SJSA1 (cell line): ENCODE data around the gene UBE2N. TPM values are rescaled to one million over a fixed set of nuclear protein-coding genes. Genes with fewer than 3 reads are reported as not detected.
"Not testable (repeated sequence)": the region's sequence is repeated elsewhere in the genome, so short reads cannot be mapped to it uniquely, and the experiment has no call there.

Experiments
- DNase-seq, 2 experiments: peaks; one replicate each; pipeline ENCODE4 v3.0.0-alpha.2; 2015 to 2020; ENCODE audit warnings: low spot score in 2 of 2, low read depth in 1 of 2
- H3K27ac ChIP-seq: fragments of 250-450 bp; sonication (Bioruptor Pico); 2 replicates; pipeline ENCODE4 v1.5.1; 2020; ENCODE audit warnings: mild to moderate bottlenecking, moderate library complexity
- H3K27me3 ChIP-seq: fragments of 250-450 bp; sonication (Bioruptor Pico); replicated peaks from 2 replicates; pipeline ENCODE4 v1.5.1; 2020; ENCODE audit warnings: mild to moderate bottlenecking, moderate library complexity
- H3K36me3 ChIP-seq: fragments of 250-450 bp; sonication (Bioruptor Pico); 2 replicates; pipeline ENCODE4 v1.5.1; 2020; ENCODE audit warnings: mild to moderate bottlenecking
- H3K4me1 ChIP-seq: fragments of 250-450 bp; sonication (Bioruptor Pico); replicated peaks from 2 replicates; pipeline ENCODE4 v1.6.1; 2021; ENCODE audit warnings: mild to moderate bottlenecking
- H3K4me3 ChIP-seq: fragments of 250-450 bp; sonication (Bioruptor Pico); 2 replicates; pipeline ENCODE4 v1.5.1; 2020; ENCODE audit warnings: mild to moderate bottlenecking
- H3K9me3 ChIP-seq: fragments of 250-450 bp; sonication (Bioruptor Pico); replicated peaks from 2 replicates; pipeline ENCODE4 v1.5.1; 2020; ENCODE audit warnings: mild to moderate bottlenecking
- total RNA-seq: library from RNA; depleted of rRNA; stranded (reverse); fragments of >200 nt; shearing (Covaris generic); gene quantifications from 2 replicates; pipeline ENCODE4 v1.2.3, GENCODE V29; 2014

Gene UBE2N
- total RNA-seq, 1 experiment from 2014 or later, result 103 TPM

GRCh38 chr12:93434256-93434865 is 7.4 kb downstream of the UBE2N start:
- Histone ChIP-seq H3K27me3 (no peaks in the 10 kb centered on the region), H3K4me3 (no peak overlapping the region), H3K4me1 (no peaks in the 10 kb centered on the region; the same call in 1 of the 2 replicates), H3K36me3 (peaks cover 2% of the 10 kb centered on the region), H3K9me3 (no peaks in the 10 kb centered on the region), H3K27ac (no peak overlapping the region)
- DNase-seq, result no peak

- H3K36me3 ChIP-seq, H3K27me3 ChIP-seq, DNase-seq, H3K4me3 ChIP-seq, H3K4me1 ChIP-seq, H3K27ac ChIP-seq, H3K9me3 ChIP-seq: not testable (repeated sequence)
These were observed 9.7 kb downstream of the UBE2N start for GRCh38 chr12:93432031-93432430.

GRCh38 chr12:93430280-93430679 is 11.5 kb downstream of the UBE2N start:
- Histone ChIP-seq H3K27ac (no peak overlapping the region), H3K27me3 (no peaks in the 10 kb centered on the region), H3K4me3 (no peak overlapping the region), H3K4me1 (no peaks in the 10 kb centered on the region), H3K36me3 (no peaks in the 10 kb centered on the region; the same call in none of the 2 replicates), H3K9me3 (no peaks in the 10 kb centered on the region)
- no peak for DNase-seq

GRCh38 chr12:93429852-93430251 is 11.9 kb downstream of the UBE2N start:
- Histone ChIP-seq H3K4me1 (no peaks in the 10 kb centered on the region), H3K27me3 (no peaks in the 10 kb centered on the region), H3K27ac (no peak overlapping the region), H3K4me3 (no peak overlapping the region), H3K36me3 (no peaks in the 10 kb centered on the region; the same call in 1 of the 2 replicates), H3K9me3 (no peaks in the 10 kb centered on the region)
- no peak for DNase-seq

GRCh38 chr12:93429448-93429847 is 12.3 kb downstream of the UBE2N start:
- H3K9me3 ChIP-seq, result no peaks in the 10 kb centered on the region
- H3K27me3 ChIP-seq, result no peaks in the 10 kb centered on the region
- H3K4me1 ChIP-seq, result no peaks in the 10 kb centered on the region; the same call in 1 of the 2 replicates
- no peaks in the 10 kb centered on the region; the same call in 1 of the 2 replicates for H3K36me3 ChIP-seq
- H3K4me3 ChIP-seq, result no peak overlapping the region
- no peak for DNase-seq
- no peak overlapping the region for H3K27ac ChIP-seq

- Histone ChIP-seq H3K4me1 (peaks cover 4% of the 10 kb centered on the region), H3K9me3 (no peaks in the 10 kb centered on the region), H3K36me3 (no peaks in the 10 kb centered on the region; the same call in 1 of the 2 replicates), H3K27ac (no peak overlapping the region), H3K4me3 (no peak overlapping the region), H3K27me3 (no peaks in the 10 kb centered on the region)
- DNase-seq, result no peak
These were observed 13.8 kb downstream of the UBE2N start for GRCh38 chr12:93427779-93428564.

GRCh38 chr12:93426412-93426805 is 15.3 kb downstream of the UBE2N start:
- Histone ChIP-seq H3K27me3 (no peaks in the 10 kb centered on the region), H3K9me3 (no peaks in the 10 kb centered on the region), H3K36me3 (peaks cover 5% of the 10 kb centered on the region; the same call in 1 of the 2 replicates), H3K4me1 (peaks cover 5% of the 10 kb centered on the region), H3K27ac (no peak overlapping the region), H3K4me3 (no peak overlapping the region)
- DNase-seq, result no peak

- Histone ChIP-seq H3K27ac (no peak overlapping the region), H3K4me1 (peaks cover 5% of the 10 kb centered on the region), H3K4me3 (no peak overlapping the region), H3K9me3 (no peaks in the 10 kb centered on the region), H3K27me3 (no peaks in the 10 kb centered on the region), H3K36me3 (peaks cover 5% of the 10 kb centered on the region; the same call in 1 of the 2 replicates)
- DNase-seq, result no peak
These were observed 15.9 kb downstream of the UBE2N start for GRCh38 chr12:93425736-93426411.

- Histone ChIP-seq H3K36me3 (peaks cover 5% of the 10 kb centered on the region; the same call in 1 of the 2 replicates), H3K4me1 (peaks cover 8% of the 10 kb centered on the region), H3K27me3 (no peaks in the 10 kb centered on the region), H3K4me3 (no peak overlapping the region), H3K9me3 (no peaks in the 10 kb centered on the region), H3K27ac (no peak overlapping the region)
- no peak for DNase-seq
These were observed 19.7 kb downstream of the UBE2N start for GRCh38 chr12:93422050-93422449.

- Histone ChIP-seq H3K4me3 (no peak overlapping the region), H3K4me1 (peaks cover 31% of the 10 kb centered on the region), H3K27me3 (no peaks in the 10 kb centered on the region), H3K9me3 (no peaks in the 10 kb centered on the region), H3K27ac (no peak overlapping the region), H3K36me3 (peaks cover 5% of the 10 kb centered on the region; the same call in 1 of the 2 replicates)
- peak in 1 of 2 experiments; percentile 32 for DNase-seq
These were observed 22.2 kb downstream of the UBE2N start for GRCh38 chr12:93419388-93420034.

- Histone ChIP-seq H3K4me1 (peaks cover 29% of the 10 kb centered on the region), H3K36me3 (peaks cover 5% of the 10 kb centered on the region; the same call in 1 of the 2 replicates), H3K9me3 (no peaks in the 10 kb centered on the region), H3K4me3 (no peak overlapping the region), H3K27me3 (no peaks in the 10 kb centered on the region), H3K27ac (no peak overlapping the region)
- no peak for DNase-seq
These were observed 23.7 kb downstream of the UBE2N start for GRCh38 chr12:93417967-93418480.

GRCh38 chr12:93415723-93416464 is 25.9 kb downstream of the UBE2N start:
- H3K9me3 ChIP-seq, result no peaks in the 10 kb centered on the region
- peaks cover 27% of the 10 kb centered on the region for H3K4me1 ChIP-seq
- peak in 1 of 2 experiments; percentile 59 for DNase-seq
- no peaks in the 10 kb centered on the region for H3K27me3 ChIP-seq
- H3K36me3 ChIP-seq, result peaks cover 6% of the 10 kb centered on the region
- H3K27ac ChIP-seq, result peak overlapping the region; percentile 44
- no peak overlapping the region for H3K4me3 ChIP-seq

- peaks cover 30% of the 10 kb centered on the region for H3K36me3 ChIP-seq
- no peaks in the 10 kb centered on the region for H3K9me3 ChIP-seq
- H3K27me3 ChIP-seq, result no peaks in the 10 kb centered on the region
- H3K4me1 ChIP-seq, result peaks cover 27% of the 10 kb centered on the region
- no peak overlapping the region for H3K27ac ChIP-seq
- H3K4me3 ChIP-seq, result no peak overlapping the region
- DNase-seq, result no peak
These were observed 28.7 kb downstream of the UBE2N start for GRCh38 chr12:93413064-93413463.
